ENCODE results near the gene KPNA2. TPM values are rescaled to one million over a fixed set of nuclear protein-coding genes. Genes with fewer than 3 reads are reported as not detected.
A peak's percentile ranks its signal among the peaks of the same experiment; 100 is the strongest.

KPNA2 gene
- total and polyA plus RNA-seq, 2 of the 13 experiments (the other 11 are each of a cell fraction or from before 2014, with no cell fraction given) = 111 to 305 TPM

- TF ChIP-seq ZNF224 (CRISPR knock-in tag; IDR thresholded peaks at IDR 0.05) = peak; percentile 87; the same call in 1 of the 2 replicates
- TF ChIP-seq THAP8 (CRISPR knock-in tag; IDR thresholded peaks at IDR 0.05; ENCODE audit: borderline replicate concordance) = 0 out of 2 replicates have a peak, but pooled peaks have one; percentile 36
- peak; percentile 84; the same call in 1 of the 2 replicates for TF ChIP-seq ZBTB7A (CRISPR knock-in tag; IDR thresholded peaks at IDR 0.05)
- TF ChIP-seq, protein P1, sequence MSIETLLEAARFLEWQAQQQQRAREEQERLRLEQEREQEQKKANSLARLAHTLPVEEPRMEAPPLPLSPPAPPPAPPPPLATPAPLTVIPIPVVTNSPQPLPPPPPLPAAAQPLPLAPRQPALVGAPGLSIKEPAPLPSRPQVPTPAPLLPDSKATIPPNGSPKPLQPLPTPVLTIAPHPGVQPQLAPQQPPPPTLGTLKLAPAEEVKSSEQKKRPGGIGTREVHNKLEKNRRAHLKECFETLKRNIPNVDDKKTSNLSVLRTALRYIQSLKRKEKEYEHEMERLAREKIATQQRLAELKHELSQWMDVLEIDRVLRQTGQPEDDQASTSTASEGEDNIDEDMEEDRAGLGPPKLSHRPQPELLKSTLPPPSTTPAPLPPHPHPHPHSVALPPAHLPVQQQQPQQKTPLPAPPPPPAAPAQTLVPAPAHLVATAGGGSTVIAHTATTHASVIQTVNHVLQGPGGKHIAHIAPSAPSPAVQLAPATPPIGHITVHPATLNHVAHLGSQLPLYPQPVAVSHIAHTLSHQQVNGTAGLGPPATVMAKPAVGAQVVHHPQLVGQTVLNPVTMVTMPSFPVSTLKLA (IDR thresholded peaks at IDR 0.05) = peak; percentile 80
- TF ChIP-seq, protein P2, sequence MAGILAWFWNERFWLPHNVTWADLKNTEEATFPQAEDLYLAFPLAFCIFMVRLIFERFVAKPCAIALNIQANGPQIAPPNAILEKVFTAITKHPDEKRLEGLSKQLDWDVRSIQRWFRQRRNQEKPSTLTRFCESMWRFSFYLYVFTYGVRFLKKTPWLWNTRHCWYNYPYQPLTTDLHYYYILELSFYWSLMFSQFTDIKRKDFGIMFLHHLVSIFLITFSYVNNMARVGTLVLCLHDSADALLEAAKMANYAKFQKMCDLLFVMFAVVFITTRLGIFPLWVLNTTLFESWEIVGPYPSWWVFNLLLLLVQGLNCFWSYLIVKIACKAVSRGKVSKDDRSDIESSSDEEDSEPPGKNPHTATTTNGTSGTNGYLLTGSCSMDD (CRISPR knock-in tag; IDR thresholded peaks at IDR 0.05) = no peak
- TF ChIP-seq, protein P3, sequence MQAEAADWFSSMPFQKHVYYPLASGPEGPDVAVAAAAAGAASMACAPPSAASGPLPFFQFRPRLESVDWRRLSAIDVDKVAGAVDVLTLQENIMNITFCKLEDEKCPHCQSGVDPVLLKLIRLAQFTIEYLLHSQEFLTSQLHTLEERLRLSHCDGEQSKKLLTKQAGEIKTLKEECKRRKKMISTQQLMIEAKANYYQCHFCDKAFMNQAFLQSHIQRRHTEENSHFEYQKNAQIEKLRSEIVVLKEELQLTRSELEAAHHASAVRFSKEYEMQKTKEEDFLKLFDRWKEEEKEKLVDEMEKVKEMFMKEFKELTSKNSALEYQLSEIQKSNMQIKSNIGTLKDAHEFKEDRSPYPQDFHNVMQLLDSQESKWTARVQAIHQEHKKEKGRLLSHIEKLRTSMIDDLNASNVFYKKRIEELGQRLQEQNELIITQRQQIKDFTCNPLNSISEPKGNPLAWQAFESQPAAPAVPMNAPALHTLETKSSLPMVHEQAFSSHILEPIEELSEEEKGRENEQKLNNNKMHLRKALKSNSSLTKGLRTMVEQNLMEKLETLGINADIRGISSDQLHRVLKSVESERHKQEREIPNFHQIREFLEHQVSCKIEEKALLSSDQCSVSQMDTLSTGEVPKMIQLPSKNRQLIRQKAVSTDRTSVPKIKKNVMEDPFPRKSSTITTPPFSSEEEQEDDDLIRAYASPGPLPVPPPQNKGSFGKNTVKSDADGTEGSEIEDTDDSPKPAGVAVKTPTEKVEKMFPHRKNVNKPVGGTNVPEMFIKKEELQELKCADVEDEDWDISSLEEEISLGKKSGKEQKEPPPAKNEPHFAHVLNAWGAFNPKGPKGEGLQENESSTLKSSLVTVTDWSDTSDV (CRISPR knock-in tag; IDR thresholded peaks at IDR 0.05) = peak; percentile 83; the same call in 1 of the 2 replicates
- TF ChIP-seq ZGPAT (CRISPR knock-in tag; IDR thresholded peaks at IDR 0.05) = peak; percentile 91; the same call in 1 of the 2 replicates
- TF ChIP-seq, protein P4, sequence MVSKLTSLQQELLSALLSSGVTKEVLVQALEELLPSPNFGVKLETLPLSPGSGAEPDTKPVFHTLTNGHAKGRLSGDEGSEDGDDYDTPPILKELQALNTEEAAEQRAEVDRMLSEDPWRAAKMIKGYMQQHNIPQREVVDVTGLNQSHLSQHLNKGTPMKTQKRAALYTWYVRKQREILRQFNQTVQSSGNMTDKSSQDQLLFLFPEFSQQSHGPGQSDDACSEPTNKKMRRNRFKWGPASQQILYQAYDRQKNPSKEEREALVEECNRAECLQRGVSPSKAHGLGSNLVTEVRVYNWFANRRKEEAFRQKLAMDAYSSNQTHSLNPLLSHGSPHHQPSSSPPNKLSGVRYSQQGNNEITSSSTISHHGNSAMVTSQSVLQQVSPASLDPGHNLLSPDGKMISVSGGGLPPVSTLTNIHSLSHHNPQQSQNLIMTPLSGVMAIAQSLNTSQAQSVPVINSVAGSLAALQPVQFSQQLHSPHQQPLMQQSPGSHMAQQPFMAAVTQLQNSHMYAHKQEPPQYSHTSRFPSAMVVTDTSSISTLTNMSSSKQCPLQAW (CRISPR knock-in tag; IDR thresholded peaks at IDR 0.05) = peak; percentile 76
- no peak for TF ChIP-seq TRIM22 (IDR thresholded peaks at IDR 0.05)
- TF ChIP-seq FOXC1 (CRISPR knock-in tag; IDR thresholded peaks at IDR 0.05; ENCODE audit: borderline replicate concordance) = peak; percentile 96
- no peak for TF ChIP-seq DNMT1 (CRISPR knock-in tag; IDR thresholded peaks at IDR 0.05)
Measured at GRCh38 chr17:68035523-68036303, at the start of gene KPNA2 (continued).

Data from HepG2 (cell line).